Measurements from ENCODE around the gene RBM20.

The RBM20 gene

GRCh38 chr10:110813743-110814472, 169.8 kb downstream of the RBM20 start:
- DNase-seq, result no peak

GRCh38 chr10:110815354-110816004, 171.3 kb downstream of the RBM20 start:
- DNase-seq, result no peak

DNA sequence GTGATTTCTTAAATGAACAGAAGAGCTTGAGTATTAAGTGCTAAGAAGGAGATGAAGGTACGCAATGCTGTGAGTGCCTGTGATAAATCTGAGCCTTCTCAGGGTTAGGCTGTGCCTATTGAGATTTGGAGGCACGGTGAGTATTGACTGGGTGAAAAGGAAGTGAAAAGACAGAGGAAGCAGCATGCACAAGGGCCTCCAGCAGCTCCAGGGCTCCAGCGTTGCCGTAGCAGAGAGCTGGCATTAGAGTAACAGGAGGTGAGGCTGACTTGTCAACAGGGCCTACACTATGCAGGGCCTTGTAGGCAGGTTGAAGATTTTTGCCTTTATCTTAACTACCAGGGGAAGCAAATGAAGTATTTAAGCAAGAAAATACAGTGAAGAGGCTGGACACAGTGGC, 173.5 kb downstream of the RBM20 start:
- DNase-seq, result no peak

DNA sequence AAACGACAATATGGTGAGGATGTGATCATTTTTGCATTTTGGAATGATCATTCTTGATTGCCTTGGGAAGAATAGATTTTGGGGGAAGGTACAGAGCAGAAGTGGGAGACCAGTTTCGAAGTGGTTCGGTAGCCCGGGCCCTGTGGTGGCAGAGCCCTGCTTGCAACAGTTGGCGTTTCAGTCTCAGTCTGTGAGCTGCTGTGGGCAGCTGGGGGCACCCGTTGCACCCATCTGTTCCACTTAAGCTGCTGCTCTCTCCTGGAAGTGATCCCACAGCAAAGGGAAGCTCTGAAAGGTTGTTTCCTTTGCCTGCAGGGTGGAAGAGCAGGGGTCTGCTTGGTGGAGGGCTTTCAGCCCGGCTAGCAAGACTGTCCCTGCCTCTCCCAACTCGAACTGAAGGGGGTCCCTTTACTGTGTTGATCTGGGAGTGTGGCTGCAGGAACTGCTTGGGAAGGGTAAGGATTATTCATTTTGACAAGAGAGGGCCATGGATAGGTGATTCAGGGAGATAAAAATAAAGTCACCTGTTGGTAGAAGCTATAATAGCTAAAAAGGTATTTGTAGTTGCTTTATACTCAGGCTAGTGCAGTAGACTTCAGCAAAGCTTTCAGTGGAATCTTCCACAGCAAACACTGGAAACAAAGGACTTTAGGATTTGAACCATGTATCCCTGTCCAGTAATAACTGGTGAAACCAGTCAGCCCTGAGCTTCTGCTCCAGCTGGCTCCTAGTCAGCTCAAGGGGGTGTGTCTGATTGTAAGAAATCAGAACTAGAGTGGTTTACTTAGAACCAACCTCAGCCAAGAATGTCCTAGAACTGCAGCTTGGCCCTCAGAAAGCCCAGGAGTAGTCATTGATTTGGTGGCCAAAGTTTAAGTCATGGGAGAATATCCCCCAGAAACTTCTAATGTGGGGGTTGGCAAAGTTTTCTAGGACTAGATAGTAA, 174.4 kb downstream of the RBM20 start:
- no peak for DNase-seq

- no peak for DNase-seq
Observed at GRCh38 chr10:110820321-110820814, 176.2 kb downstream of the RBM20 start.

- no peak for DNase-seq
Observed at GRCh38 chr10:110821508-110821907, 177.4 kb downstream of the RBM20 start.

- no peak for DNase-seq
Observed at GRCh38 chr10:110822035-110822711, 178.0 kb downstream of the RBM20 start.

- DNase-seq, result no peak
Observed at GRCh38 chr10:110822712-110823311, 178.7 kb downstream of the RBM20 start.

- no peak for DNase-seq
Observed at GRCh38 chr10:110824152-110824441, 180.0 kb downstream of the RBM20 start.

- DNase-seq, result no peak
Observed at GRCh38 chr10:110824660-110825059, 180.5 kb downstream of the RBM20 start.

DNA sequence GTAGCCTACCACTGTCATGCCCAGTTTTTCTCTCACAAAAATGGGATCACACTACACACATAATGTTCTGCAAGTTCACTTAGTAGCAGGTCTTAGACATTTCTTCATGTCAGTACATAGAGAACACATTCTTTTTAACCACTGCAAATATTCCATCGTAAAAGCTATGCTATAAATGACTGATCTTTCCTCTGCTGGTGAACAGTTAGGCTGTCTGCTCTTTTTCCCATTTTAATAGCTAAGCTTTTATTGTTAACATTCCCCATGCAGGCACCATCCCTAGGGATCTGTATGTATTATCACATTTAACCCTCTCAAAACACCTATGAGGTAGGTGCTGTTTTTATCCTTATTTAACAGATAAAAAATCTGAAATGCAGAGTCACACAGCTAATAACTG, 181.4 kb downstream of the RBM20 start:
- no peak for DNase-seq

DNA sequence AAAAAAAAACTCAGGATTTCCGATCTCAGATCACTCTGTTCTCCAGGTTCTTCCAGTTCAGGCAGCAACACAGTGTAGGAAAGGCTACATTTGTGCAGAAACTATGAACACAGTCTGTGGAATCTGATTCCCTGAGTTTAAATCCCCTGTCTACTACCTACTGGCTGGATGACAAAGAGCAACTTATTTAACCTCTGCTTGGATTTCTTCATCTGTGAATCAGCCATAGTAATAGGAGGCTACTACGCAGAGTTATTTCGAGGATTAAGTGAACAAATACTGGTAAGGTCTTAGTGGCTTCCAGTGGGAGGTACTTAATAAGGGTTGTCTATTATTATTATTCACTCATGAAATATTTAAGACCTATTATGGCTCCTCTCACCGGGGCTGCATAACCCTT, 183.3 kb downstream of the RBM20 start:
- no peak for DNase-seq

- DNase-seq, result no peak
Observed at GRCh38 chr10:110827875-110828274, 183.7 kb downstream of the RBM20 start.

- DNase-seq, result no peak
Observed at GRCh38 chr10:110828525-110828924, 184.4 kb downstream of the RBM20 start.

- no peak for DNase-seq
Observed at GRCh38 chr10:110829721-110830410, 185.7 kb downstream of the RBM20 start.

DNA sequence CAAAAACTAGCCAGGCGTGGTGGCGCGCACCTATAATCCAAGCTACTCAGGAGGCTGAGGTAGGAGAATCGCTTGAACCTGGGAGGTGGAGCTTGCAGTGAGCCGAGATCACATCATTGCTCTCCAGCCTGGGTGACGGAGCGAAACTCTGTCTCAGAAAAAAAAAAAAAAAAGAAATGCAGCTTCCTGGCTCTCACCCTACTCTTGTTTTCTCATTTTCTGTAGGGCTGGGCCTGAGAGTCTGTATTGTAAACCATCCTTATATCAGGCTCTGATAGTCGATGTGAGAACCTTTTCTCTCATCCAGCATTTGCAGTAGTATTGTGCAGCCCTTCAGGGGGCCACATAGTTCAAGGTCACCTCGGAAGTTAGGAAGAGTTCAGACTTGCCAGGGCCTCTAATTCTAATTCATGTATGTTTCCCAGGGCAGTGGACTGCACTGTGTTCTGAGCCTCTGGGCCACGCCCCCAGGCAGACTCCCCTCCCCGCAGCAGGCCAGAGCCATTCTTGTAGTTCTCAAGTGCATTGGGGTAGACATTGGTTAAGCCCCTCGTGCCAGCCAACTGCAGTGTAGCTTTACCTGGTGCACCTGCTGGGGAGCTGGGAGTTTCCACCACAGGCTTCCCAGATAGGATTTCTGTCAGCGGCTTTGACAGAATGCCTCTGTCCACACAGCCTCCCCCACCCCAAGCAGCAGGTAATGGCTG, 189.3 kb downstream of the RBM20 start:
- DNase-seq, result no peak

DNA sequence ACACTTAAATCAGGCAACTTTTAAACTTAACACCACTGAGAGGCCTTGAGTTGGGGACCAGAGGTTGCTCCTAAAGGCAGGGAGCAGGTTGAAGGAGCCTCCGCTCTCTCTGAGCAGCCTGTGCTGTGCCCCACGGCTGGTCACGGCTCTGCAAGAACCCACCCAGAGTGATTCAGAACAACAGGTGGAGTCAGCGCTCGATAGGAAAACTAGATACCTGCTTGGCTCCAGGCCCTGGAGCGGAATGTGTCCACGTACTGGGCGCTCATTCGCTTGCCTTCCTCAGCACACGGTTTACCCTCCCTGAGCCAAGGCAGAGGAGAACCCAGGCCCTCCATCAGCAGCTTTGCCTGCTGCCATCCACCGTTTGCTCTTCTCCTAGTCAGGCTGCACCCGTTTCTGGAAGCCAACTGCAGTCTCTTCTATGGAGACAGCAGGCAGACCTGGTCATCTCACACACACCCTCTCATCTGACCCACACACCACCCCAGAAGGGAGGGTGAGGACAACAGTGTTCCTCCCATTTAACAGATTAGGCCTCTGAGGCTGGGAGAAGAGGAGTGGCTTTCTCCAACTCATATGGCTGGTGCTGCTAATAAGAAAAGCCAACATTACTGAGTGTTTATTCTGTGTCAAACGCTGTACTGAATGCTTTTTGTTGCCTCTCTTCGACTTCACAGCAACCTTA, 189.9 kb downstream of the RBM20 start:
- DNase-seq, result no peak

GRCh38 chr10:110834629-110835301, 190.6 kb downstream of the RBM20 start:
- peak; percentile 24 for DNase-seq

GRCh38 chr10:110835841-110836240, 191.7 kb downstream of the RBM20 start:
- DNase-seq, result no peak

GRCh38 chr10:110836706-110837105, 192.6 kb downstream of the RBM20 start:
- no peak for DNase-seq

Data from central memory CD4-positive, alpha-beta T cell (primary cell).